GM19239 (cell line): ENCODE measurements around the gene TAS2R13.

Experiments
- DNase-seq: peaks from one replicate; pipeline ENCODE4 v3.0.0; 2011; ENCODE audit warnings: low spot score; ENCODE audit not compliant: insufficient read length
- FAIRE-seq: peaks from 2 replicates; lab custom pipeline; 2011; peaks lifted over from hg19 to GRCh38; lab: Jason Lieb, UNC

The TAS2R13 gene

GRCh38 chr12:10909462-10909861 lies at the start of gene TAS2R13:
TAS2R13 (minus strand) TSS chr12:10909562; CDS start chr12:10909298, 264 bp downstream.
- FAIRE-seq (no peak), DNase-seq (no peak)

- FAIRE-seq, result no peak
- no peak for DNase-seq
Measured at GRCh38 chr12:10957741-10958140, 48.4 kb upstream of the TAS2R13 start.

- FAIRE-seq, result no peak
- DNase-seq, result no peak
Measured at GRCh38 chr12:10956085-10956484, 46.7 kb upstream of the TAS2R13 start.

- FAIRE-seq (no peak), DNase-seq (no peak)
Measured at GRCh38 chr12:10952645-10953044, 43.3 kb upstream of the TAS2R13 start.

- no peak for DNase-seq
- no peak for FAIRE-seq
Measured at GRCh38 chr12:10943167-10943566, 33.8 kb upstream of the TAS2R13 start.

GRCh38 chr12:10941916-10942607 lies 32.7 kb upstream of the TAS2R13 start:
- FAIRE-seq (no peak), DNase-seq (no peak)

GRCh38 chr12:10941369-10941768 lies 32.0 kb upstream of the TAS2R13 start:
- no peak for FAIRE-seq
- DNase-seq, result no peak

- FAIRE-seq (no peak), DNase-seq (no peak)
Measured at GRCh38 chr12:10940389-10940788, 31.0 kb upstream of the TAS2R13 start.

- no peak for DNase-seq
- FAIRE-seq, result no peak
Measured at GRCh38 chr12:10939163-10939562, 29.8 kb upstream of the TAS2R13 start, which contains the start of gene TAS2R14. TAS2R14 (minus strand) TSS chr12:10939263; CDS start chr12:10939207, 56 bp downstream.

GRCh38 chr12:10936506-10936905 lies 27.1 kb upstream of the TAS2R13 start:
- no peak for DNase-seq
- FAIRE-seq, result peak; percentile 60

GRCh38 chr12:10928746-10929286 lies 19.5 kb upstream of the TAS2R13 start, which contains the start of gene PRH2:
PRH2 (plus strand) TSS chr12:10929236; CDS start chr12:10929274, 38 bp downstream.
- DNase-seq (no peak), FAIRE-seq (no peak)

- no peak for DNase-seq
- FAIRE-seq, result no peak
Measured at GRCh38 chr12:10926269-10926668, 16.9 kb upstream of the TAS2R13 start.

- no peak for DNase-seq
- FAIRE-seq, result no peak
Measured at GRCh38 chr12:10919809-10920208, 10.4 kb upstream of the TAS2R13 start.

GRCh38 chr12:10910380-10910779 lies 1.0 kb upstream of the TAS2R13 start:
- DNase-seq, result no peak
- no peak for FAIRE-seq

- no peak for DNase-seq
- FAIRE-seq, result no peak
Measured at GRCh38 chr12:10904686-10905085, 4.7 kb downstream of the TAS2R13 start.

- FAIRE-seq, result no peak
Measured at GRCh38 chr12:10901427-10901826, 7.9 kb downstream of the TAS2R13 start.

GRCh38 chr12:10900972-10901371 lies 8.4 kb downstream of the TAS2R13 start:
- FAIRE-seq (no peak), DNase-seq (no peak)

More at GRCh38 chr12:10901427-10901826, 7.9 kb downstream of the TAS2R13 start:
- DNase-seq, result no peak

GRCh38 chr12:10900530-10900929 lies 8.8 kb downstream of the TAS2R13 start:
- DNase-seq, result no peak
- no peak for FAIRE-seq

GRCh38 chr12:10896854-10897253 lies 12.5 kb downstream of the TAS2R13 start:
- no peak for DNase-seq
- FAIRE-seq, result no peak

GRCh38 chr12:10891937-10892336 lies 17.4 kb downstream of the TAS2R13 start:
- DNase-seq, result no peak
- no peak for FAIRE-seq

GRCh38 chr12:10889226-10889625 lies 20.1 kb downstream of the TAS2R13 start:
- no peak for FAIRE-seq
- no peak for DNase-seq
